Measurements from ENCODE around the gene CELSR1. TPM values are rescaled to one million over a fixed set of nuclear protein-coding genes. Genes with fewer than 3 reads are reported as not detected.

Gene CELSR1
- total RNA-seq, 1 experiment from 2014 or later, result 30.7 TPM

DNA sequence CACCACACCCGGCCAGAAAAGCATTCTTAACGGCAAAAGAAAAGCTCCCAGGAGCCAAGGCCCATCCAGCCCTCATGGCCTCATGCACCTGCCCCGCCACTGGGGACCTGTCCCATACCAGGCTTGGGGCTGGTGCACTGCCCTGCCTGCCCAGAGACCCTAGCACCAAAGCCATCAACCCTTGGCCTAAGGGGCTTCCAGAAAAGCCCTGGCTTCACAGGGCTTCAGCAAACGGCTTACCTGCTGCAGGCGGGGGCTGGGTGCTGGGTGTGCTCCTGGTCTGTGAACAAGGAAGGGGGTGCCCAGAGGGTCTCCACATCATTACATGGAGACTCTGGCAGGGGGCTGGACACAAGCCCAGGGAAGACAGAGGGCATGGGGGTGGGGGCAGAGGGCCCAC is 89.5 kb downstream of the CELSR1 start:
- TF ChIP-seq, protein P1, sequence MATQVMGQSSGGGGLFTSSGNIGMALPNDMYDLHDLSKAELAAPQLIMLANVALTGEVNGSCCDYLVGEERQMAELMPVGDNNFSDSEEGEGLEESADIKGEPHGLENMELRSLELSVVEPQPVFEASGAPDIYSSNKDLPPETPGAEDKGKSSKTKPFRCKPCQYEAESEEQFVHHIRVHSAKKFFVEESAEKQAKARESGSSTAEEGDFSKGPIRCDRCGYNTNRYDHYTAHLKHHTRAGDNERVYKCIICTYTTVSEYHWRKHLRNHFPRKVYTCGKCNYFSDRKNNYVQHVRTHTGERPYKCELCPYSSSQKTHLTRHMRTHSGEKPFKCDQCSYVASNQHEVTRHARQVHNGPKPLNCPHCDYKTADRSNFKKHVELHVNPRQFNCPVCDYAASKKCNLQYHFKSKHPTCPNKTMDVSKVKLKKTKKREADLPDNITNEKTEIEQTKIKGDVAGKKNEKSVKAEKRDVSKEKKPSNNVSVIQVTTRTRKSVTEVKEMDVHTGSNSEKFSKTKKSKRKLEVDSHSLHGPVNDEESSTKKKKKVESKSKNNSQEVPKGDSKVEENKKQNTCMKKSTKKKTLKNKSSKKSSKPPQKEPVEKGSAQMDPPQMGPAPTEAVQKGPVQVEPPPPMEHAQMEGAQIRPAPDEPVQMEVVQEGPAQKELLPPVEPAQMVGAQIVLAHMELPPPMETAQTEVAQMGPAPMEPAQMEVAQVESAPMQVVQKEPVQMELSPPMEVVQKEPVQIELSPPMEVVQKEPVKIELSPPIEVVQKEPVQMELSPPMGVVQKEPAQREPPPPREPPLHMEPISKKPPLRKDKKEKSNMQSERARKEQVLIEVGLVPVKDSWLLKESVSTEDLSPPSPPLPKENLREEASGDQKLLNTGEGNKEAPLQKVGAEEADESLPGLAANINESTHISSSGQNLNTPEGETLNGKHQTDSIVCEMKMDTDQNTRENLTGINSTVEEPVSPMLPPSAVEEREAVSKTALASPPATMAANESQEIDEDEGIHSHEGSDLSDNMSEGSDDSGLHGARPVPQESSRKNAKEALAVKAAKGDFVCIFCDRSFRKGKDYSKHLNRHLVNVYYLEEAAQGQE (IDR thresholded peaks at IDR 0.05; ENCODE audit: insufficient read depth in 1 of 2, low read depth in 2 of 2, low read length in 1 of 2), result no peak
- TF ChIP-seq, protein P2, sequence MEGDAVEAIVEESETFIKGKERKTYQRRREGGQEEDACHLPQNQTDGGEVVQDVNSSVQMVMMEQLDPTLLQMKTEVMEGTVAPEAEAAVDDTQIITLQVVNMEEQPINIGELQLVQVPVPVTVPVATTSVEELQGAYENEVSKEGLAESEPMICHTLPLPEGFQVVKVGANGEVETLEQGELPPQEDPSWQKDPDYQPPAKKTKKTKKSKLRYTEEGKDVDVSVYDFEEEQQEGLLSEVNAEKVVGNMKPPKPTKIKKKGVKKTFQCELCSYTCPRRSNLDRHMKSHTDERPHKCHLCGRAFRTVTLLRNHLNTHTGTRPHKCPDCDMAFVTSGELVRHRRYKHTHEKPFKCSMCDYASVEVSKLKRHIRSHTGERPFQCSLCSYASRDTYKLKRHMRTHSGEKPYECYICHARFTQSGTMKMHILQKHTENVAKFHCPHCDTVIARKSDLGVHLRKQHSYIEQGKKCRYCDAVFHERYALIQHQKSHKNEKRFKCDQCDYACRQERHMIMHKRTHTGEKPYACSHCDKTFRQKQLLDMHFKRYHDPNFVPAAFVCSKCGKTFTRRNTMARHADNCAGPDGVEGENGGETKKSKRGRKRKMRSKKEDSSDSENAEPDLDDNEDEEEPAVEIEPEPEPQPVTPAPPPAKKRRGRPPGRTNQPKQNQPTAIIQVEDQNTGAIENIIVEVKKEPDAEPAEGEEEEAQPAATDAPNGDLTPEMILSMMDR (IDR thresholded peaks at IDR 0.05), result no peak
- no peak for TF ChIP-seq TCF7L2 (IDR thresholded peaks at IDR 0.05; ENCODE audit: low read depth, low read length)
- no peak for TF ChIP-seq SIN3A (IDR thresholded peaks at IDR 0.05; ENCODE audit: borderline replicate concordance, insufficient read depth, low read depth, low read length)
- no peak for TF ChIP-seq POLR2AphosphoS5 (IDR thresholded peaks at IDR 0.05; ENCODE audit: low read depth, low read length)
- BruUV-seq (replicated peaks), result no TSS peak
- Histone ChIP-seq H3K4me3 (ENCODE audit: low read depth in 2 of 2, low read length in 2 of 2) (no peak overlapping the region), H3K4me1 (ENCODE audit: control insufficient read depth, insufficient read depth, low read length) (peaks cover 3% of the 10 kb centered on the region; the same call in 1 of the 2 replicates), H3K27ac (ENCODE audit: low read length) (no peak overlapping the region), H3K9me3 (ENCODE audit: control insufficient read depth, insufficient read depth, low read depth, low read length) (no peaks in the 10 kb centered on the region), H3K27me3 (ENCODE audit: control insufficient read depth, insufficient read depth, low read length) (no peaks in the 10 kb centered on the region), H3K36me3 (ENCODE audit: control insufficient read depth, insufficient read depth, low read length) (no peaks in the 10 kb centered on the region)
- ATAC-seq (no peak), DNase-seq (ENCODE audit: low read depth, low spot score) (no peak)
- in situ Hi-C loops (cut with HindIII; ENCODE audit: low pct_unique_long_range_greater_than_20kb, low sequenced_read_pairs), result no loop called here
- POLR2A ChIA-PET, result no interaction called here
- CTCF ChIA-PET, result interaction anchor here (0.5 kb wide), 1 partner anchor 90 kb away, joined by 3 read pairs; no protein-coding TSS in a partner anchor
- intact Hi-C loops (cut with micrococcal nuclease; ENCODE audit: unreplicated experiment), result no loop called here

DNA sequence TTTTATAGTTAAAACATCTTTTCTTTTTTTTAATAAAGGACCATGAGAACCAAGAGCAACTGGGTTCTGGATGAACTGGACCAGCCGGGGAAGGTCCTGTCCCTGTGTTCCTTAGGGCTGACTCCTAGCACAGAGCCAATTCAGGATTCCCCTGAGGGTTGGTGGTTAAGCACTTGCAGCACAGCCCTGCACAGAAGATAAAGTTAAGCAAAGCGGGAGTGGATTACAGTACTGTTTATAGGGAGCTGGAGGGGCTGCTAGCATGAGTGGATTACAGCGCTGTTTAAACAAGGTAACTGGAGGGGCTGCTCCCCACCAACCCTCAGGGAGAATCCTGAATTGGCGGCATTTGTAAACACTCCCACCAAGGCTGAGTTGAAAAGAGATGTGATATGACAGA is 90.6 kb downstream of the CELSR1 start:
- DNase-seq (ENCODE audit: low read depth, low spot score) (no peak), ATAC-seq (no peak)
- Histone ChIP-seq H3K36me3 (ENCODE audit: control insufficient read depth, insufficient read depth, low read length) (no peaks in the 10 kb centered on the region), H3K9me3 (ENCODE audit: control insufficient read depth, insufficient read depth, low read depth, low read length) (no peaks in the 10 kb centered on the region), H3K4me1 (ENCODE audit: control insufficient read depth, insufficient read depth, low read length) (peaks cover 3% of the 10 kb centered on the region; the same call in 1 of the 2 replicates), H3K4me3 (ENCODE audit: low read depth in 2 of 2, low read length in 2 of 2) (no peak overlapping the region), H3K27ac (ENCODE audit: low read length) (no peak overlapping the region), H3K27me3 (ENCODE audit: control insufficient read depth, insufficient read depth, low read length) (no peaks in the 10 kb centered on the region)
- in situ Hi-C loops (cut with HindIII; ENCODE audit: low pct_unique_long_range_greater_than_20kb, low sequenced_read_pairs), result no loop called here
- CTCF ChIA-PET, result no interaction called here
- POLR2A ChIA-PET, result no interaction called here
- TF ChIP-seq SIN3A (IDR thresholded peaks at IDR 0.05; ENCODE audit: borderline replicate concordance, insufficient read depth, low read depth, low read length), result no peak
- no peak for TF ChIP-seq POLR2AphosphoS5 (IDR thresholded peaks at IDR 0.05; ENCODE audit: low read depth, low read length)
- TF ChIP-seq, protein P2 (IDR thresholded peaks at IDR 0.05), result no peak
- TF ChIP-seq, protein P1 (IDR thresholded peaks at IDR 0.05; ENCODE audit: insufficient read depth in 1 of 2, low read depth in 2 of 2, low read length in 1 of 2), result no peak
- TF ChIP-seq TCF7L2 (IDR thresholded peaks at IDR 0.05; ENCODE audit: low read depth, low read length), result no peak
- intact Hi-C loops (cut with micrococcal nuclease; ENCODE audit: unreplicated experiment), result no loop called here
- no TSS peak for BruUV-seq (replicated peaks)
